Motor neuron (in vitro differentiated cells): Measurements from ENCODE around the gene CCDC71L. TPM values are rescaled to one million over a fixed set of nuclear protein-coding genes. Genes with fewer than 3 reads are reported as not detected.

Source experiments
- ATAC-seq, 8 experiments: fragments of 200-7000 bp; cut with Tn5 transposase; replicated peaks in 6 of 8; 2 replicates each; pipeline ENCODE4 v1.8.0; 2021; ENCODE audit warnings: mild to moderate bottlenecking in 8 of 8, moderate library complexity in 8 of 8
- H3K27ac ChIP-seq, 2 donors: fragments of 250-450 bp; sonication (Bioruptor Pico); 2 replicates each; pipeline ENCODE4 v1.9.0; 2021; ENCODE audit warnings: antibody characterized with exemption in 2 of 2, mild to moderate bottlenecking in 2 of 2, moderate library complexity in 1 of 2
- H3K4me1 ChIP-seq, 2 donors: fragments of 250-450 bp; sonication (Bioruptor Pico); replicated peaks in 1 of 2; 2 replicates each; pipeline ENCODE4 v1.6.1; 2021; ENCODE audit warnings: antibody characterized with exemption in 2 of 2, mild to moderate bottlenecking in 2 of 2, moderate library complexity in 1 of 2
- H3K4me3 ChIP-seq, 5 donors: fragments of 250-450 bp; sonication (Bioruptor Pico); 2 replicates each; pipeline ENCODE4 v1.9.0; 2021; ENCODE audit warnings: antibody characterized with exemption in 5 of 5, mild to moderate bottlenecking in 5 of 5, moderate library complexity in 4 of 5
- WGBS, 10 experiments: fragments of 450-650 bp; shearing (Covaris generic); methylation state at CpG; one replicate each; pipeline ENCODE4 v1.0.0; 2022; 5-methylcytosine and 5-hydroxymethylcytosine counted together
- in situ Hi-C, 9 experiments: fragments of 400-800 bp; cut with MboI; loops; one replicate each; pipeline ENCODE4 v1.15.0; 2021; ENCODE audit warnings: low sequenced_read_pairs in 9 of 9, low pct_unique_long_range_greater_than_20kb in 2 of 9; ENCODE audit not compliant: unreplicated experiment in 9 of 9
- total RNA-seq, 8 experiments: library from RNA; unstranded; fragments of 300-600 nt; gene quantifications; 2 replicates each; pipeline versions ENCODE4 v1.2.3 to v1.2.4, GENCODE V29; 2022

The CCDC71L gene
- total RNA-seq, 8 experiments from 2014 or later = 10.8 to 47.0 (median 14.8) TPM

- ATAC-seq = no peak
- in situ Hi-C loops = no loop called here
- Histone ChIP-seq H3K4me1 (peaks cover 4 to 17% of the 10 kb centered on the region in 2 donors), H3K4me3 (no peak overlapping the region), H3K27ac (no peak overlapping the region)
- 76 to 100% (median 95%) methylated on average over 2 to 5 of the region's 5 CpGs; no CpG with 5 or more reads in 1 of the 10 experiments for WGBS, 10 experiments
Observed at GRCh38 chr7:106655703-106656498, 5.1 kb downstream of the CCDC71L start.

DNA sequence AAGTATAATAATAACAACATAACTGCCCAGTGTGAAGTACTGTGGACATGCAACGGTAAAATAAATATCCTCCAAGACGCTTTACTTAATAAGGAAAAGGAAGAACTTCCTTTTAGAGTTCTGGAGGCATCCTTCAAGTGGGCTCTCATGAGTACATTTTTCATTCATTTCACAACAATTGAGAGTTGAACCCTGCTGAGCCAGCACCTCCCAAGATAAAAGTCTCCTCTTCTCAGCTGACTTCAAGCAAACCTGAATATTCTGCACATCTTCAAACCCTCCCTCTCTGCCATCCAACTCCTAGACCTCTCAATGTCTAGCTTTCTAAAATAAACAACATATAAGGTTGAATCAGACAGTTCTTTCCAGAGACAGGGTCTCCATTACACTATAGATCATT lies 7.5 kb downstream of the CCDC71L start:
- H3K4me3 ChIP-seq = no peak overlapping the region
- peaks cover 4 to 10% of the 10 kb centered on the region in 2 donors for H3K4me1 ChIP-seq
- in situ Hi-C loops = no loop called here
- H3K27ac ChIP-seq = no peak overlapping the region
- 73 to 100% (median 88%) methylated on average over 1 to 2 of the region's 2 CpGs; no CpG with 5 or more reads in 1 of the 10 experiments for WGBS, 10 experiments
- ATAC-seq = no peak

GRCh38 chr7:106652909-106653308 lies 8.0 kb downstream of the CCDC71L start:
- in situ Hi-C loops = no loop called here
- H3K27ac ChIP-seq = no peak overlapping the region
- ATAC-seq = no peak
- no peak overlapping the region for H3K4me3 ChIP-seq
- peaks cover 4 to 5% of the 10 kb centered on the region in 2 donors for H3K4me1 ChIP-seq
- WGBS, 10 experiments = 80 to 100% (median 97%) methylated on average over 1 to 2 of the region's 2 CpGs; no CpG with 5 or more reads in 6 of the 10 experiments

- Histone ChIP-seq H3K4me3 (no peak overlapping the region), H3K4me1 (no peaks in the 10 kb centered on the region), H3K27ac (no peak overlapping the region)
- in situ Hi-C loops = no loop called here
- no peak for ATAC-seq
Observed at GRCh38 chr7:106652092-106652491, 8.9 kb downstream of the CCDC71L start.

GRCh38 chr7:106646256-106646655 lies 14.7 kb downstream of the CCDC71L start:
- in situ Hi-C loops = no loop called here
- ATAC-seq = no peak

GRCh38 chr7:106644999-106645398 lies 16.0 kb downstream of the CCDC71L start:
- 40 to 100% (median 67%) methylated on average over 1 of the region's 1 CpG; no CpG with 5 or more reads in 5 of the 10 experiments for WGBS, 10 experiments
- ATAC-seq = no peak
- in situ Hi-C loops = no loop called here
- Histone ChIP-seq H3K4me3 (no peak overlapping the region), H3K27ac (no peak overlapping the region), H3K4me1 (no peaks in the 10 kb centered on the region)

More at GRCh38 chr7:106646256-106646655, 14.7 kb downstream of the CCDC71L start:
- WGBS, 10 experiments = 60 to 100% (median 85%) methylated on average over 1 of the region's 1 CpG; no CpG with 5 or more reads in 3 of the 10 experiments
- Histone ChIP-seq H3K4me3 (no peak overlapping the region), H3K4me1 (no peaks in the 10 kb centered on the region), H3K27ac (no peak overlapping the region)

DNA sequence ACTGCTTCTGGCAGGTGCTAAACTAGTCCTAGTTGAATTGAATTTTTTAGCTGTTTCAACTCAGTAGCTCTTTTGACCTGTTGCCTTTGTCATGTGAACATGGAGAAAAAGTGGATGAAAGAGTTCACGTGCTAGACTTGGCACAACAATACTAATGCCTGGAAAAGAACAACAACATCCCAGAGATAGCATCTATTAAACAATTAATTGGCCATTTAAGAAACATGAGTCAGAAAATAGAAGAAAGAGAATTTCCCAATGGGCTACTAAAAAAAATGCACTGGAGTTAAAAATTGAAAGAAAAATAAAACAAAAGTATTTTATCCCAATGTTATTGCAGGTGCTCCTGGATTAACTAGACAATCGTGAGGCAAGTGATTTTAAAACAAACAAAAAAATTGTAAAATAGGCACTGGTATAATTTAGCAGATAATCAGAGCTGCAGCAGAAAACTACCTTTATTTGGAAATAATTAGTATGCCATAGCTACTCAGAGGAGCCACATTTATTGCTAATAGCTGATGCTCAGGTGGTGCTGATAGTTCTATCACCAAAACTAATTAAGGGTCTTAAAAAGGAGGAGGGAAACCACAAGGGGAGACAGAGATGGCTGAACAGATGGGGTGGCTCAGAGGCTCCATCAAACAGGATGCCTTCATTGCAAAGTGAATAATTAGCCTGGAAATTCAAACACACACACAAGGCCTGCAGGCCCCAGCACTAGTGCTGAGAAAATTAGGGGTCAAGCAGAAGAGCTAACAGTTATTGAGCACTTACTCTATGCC lies 17.6 kb downstream of the CCDC71L start:
- in situ Hi-C loops = no loop called here
- no peak overlapping the region for H3K4me3 ChIP-seq
- H3K4me1 ChIP-seq = no peaks in the 10 kb centered on the region
- ATAC-seq = no peak
- H3K27ac ChIP-seq = no peak overlapping the region
- 40 to 100% (median 64%) methylated on average over 1 to 2 of the region's 2 CpGs for WGBS, 10 experiments

DNA sequence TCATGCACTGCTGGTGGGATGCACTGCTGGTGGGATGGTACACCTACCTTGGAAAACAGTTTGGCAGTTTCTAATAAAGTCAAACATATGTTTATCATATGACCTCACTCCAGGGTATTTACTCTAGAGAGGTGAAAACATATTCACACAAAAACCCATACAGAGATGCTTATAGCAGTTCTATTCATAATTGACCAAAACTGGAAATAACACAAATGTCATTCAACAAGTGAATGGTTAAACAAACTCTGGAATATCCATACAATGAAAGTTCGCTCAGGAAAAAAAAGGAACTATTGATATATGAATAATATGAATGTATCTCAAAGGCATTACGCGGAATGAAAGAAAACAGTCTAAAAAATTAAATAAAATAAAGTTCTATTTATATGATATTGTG lies 19.5 kb downstream of the CCDC71L start:
- ATAC-seq = no peak
- no peak overlapping the region for H3K4me3 ChIP-seq
- H3K27ac ChIP-seq = no peak overlapping the region
- 53 to 100% (median 89%) methylated on average over 2 to 3 of the region's 3 CpGs for WGBS, 10 experiments
- H3K4me1 ChIP-seq = no peaks in the 10 kb centered on the region
- in situ Hi-C loops = no loop called here

- ATAC-seq = peak in 2 of 8 experiments; percentile 50 to 65
- H3K4me1 ChIP-seq = no peaks in the 10 kb centered on the region
- in situ Hi-C loops = no loop called here
- H3K27ac ChIP-seq = no peak overlapping the region
- WGBS, 10 experiments = 6 to 83% (median 48%) methylated on average over 1 to 3 of the region's 3 CpGs; no CpG with 5 or more reads in 1 of the 10 experiments
- no peak overlapping the region for H3K4me3 ChIP-seq
Observed at GRCh38 chr7:106640368-106641141, 20.4 kb downstream of the CCDC71L start.

- in situ Hi-C loops = no loop called here
- 60 to 87% (median 70%) methylated on average over 1 to 7 of the region's 7 CpGs for whole genome bisulfite sequencing, 10 experiments
Observed at GRCh38 chr7:106639476-106640334, 21.3 kb downstream of the CCDC71L start.

DNA sequence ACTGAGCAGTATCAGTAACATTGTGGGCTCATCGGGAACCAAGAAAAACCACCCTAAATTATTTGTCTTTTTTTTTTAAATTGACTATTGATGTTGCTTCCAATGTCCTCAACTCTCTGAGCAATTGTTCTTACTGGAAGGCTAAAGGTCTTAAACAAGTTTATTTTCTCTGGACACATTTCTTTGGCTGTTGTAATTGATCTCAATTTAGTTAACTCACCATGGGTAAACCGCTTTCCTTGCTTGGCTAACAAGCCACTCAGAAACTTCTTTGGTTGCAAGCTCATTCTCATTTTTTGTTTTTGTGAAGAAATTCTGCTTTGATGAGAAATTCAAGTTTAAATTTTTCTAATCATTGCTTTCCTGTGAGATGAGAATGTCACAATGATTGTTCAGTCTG lies 25.5 kb downstream of the CCDC71L start:
- Histone ChIP-seq H3K4me1 (no peaks in the 10 kb centered on the region), H3K4me3 (no peak overlapping the region), H3K27ac (no peak overlapping the region)
- WGBS, 10 experiments = 21 to 89% (median 82%) methylated on average over 1 to 2 of the region's 2 CpGs; no CpG with 5 or more reads in 2 of the 10 experiments
- in situ Hi-C loops = no loop called here
- no peak for ATAC-seq

More at GRCh38 chr7:106639476-106640334, 21.3 kb downstream of the CCDC71L start:
- peak in 2 of 8 experiments; percentile 15 to 40 for ATAC-seq
- Histone ChIP-seq H3K4me3 (no peak overlapping the region), H3K4me1 (no peaks in the 10 kb centered on the region), H3K27ac (no peak overlapping the region)

GRCh38 chr7:106634958-106635357 lies 26.0 kb downstream of the CCDC71L start:
- in situ Hi-C loops = no loop called here
- no peak overlapping the region for H3K4me3 ChIP-seq
- 77 to 100% (median 93%) methylated on average over 2 of the region's 2 CpGs for WGBS, 10 experiments
- no peak overlapping the region for H3K27ac ChIP-seq
- H3K4me1 ChIP-seq = no peaks in the 10 kb centered on the region
- ATAC-seq = no peak
